Measurements from ENCODE around the gene RHOC. TPM values are rescaled to one million over a fixed set of nuclear protein-coding genes. Genes with fewer than 3 reads are reported as not detected.

Gene RHOC
- total and polyA plus RNA-seq, 2 experiments from 2014 or later, result 257 to 358 TPM

GRCh38 chr1:112720800-112721199, 13.9 kb upstream of the RHOC start:
- H3K4me3 ChIP-seq, result no peak overlapping the region
- H3K36me3 ChIP-seq, result no peaks in the 10 kb centered on the region
- H3K9me3 ChIP-seq (ENCODE audit: low read depth), result no peaks in the 10 kb centered on the region
- no peak for DNase-seq (ENCODE audit: low read depth in 1 of 2, low spot score in 1 of 2)
- TF ChIP-seq, protein P1, sequence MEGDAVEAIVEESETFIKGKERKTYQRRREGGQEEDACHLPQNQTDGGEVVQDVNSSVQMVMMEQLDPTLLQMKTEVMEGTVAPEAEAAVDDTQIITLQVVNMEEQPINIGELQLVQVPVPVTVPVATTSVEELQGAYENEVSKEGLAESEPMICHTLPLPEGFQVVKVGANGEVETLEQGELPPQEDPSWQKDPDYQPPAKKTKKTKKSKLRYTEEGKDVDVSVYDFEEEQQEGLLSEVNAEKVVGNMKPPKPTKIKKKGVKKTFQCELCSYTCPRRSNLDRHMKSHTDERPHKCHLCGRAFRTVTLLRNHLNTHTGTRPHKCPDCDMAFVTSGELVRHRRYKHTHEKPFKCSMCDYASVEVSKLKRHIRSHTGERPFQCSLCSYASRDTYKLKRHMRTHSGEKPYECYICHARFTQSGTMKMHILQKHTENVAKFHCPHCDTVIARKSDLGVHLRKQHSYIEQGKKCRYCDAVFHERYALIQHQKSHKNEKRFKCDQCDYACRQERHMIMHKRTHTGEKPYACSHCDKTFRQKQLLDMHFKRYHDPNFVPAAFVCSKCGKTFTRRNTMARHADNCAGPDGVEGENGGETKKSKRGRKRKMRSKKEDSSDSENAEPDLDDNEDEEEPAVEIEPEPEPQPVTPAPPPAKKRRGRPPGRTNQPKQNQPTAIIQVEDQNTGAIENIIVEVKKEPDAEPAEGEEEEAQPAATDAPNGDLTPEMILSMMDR (IDR thresholded peaks at IDR 0.05; ENCODE audit: low read depth, low read length), result no peak
- H3K27ac ChIP-seq, result no peak overlapping the region
- peaks cover 11% of the 10 kb centered on the region for H3K27me3 ChIP-seq
- H3K4me1 ChIP-seq (ENCODE audit: low read depth), result peaks cover 4% of the 10 kb centered on the region

- no peaks in the 10 kb centered on the region for H3K36me3 ChIP-seq
- TF ChIP-seq, protein P1 (IDR thresholded peaks at IDR 0.05; ENCODE audit: low read depth, low read length), result no peak
- H3K9me3 ChIP-seq (ENCODE audit: low read depth), result no peaks in the 10 kb centered on the region
- H3K4me3 ChIP-seq, result no peak overlapping the region
- peaks cover 4% of the 10 kb centered on the region for H3K4me1 ChIP-seq (ENCODE audit: low read depth)
- no peak for DNase-seq (ENCODE audit: low read depth in 1 of 2, low spot score in 1 of 2)
- peaks cover 11% of the 10 kb centered on the region for H3K27me3 ChIP-seq
- no peak overlapping the region for H3K27ac ChIP-seq
These were observed 12.8 kb upstream of the RHOC start for GRCh38 chr1:112719706-112720105.

DNA sequence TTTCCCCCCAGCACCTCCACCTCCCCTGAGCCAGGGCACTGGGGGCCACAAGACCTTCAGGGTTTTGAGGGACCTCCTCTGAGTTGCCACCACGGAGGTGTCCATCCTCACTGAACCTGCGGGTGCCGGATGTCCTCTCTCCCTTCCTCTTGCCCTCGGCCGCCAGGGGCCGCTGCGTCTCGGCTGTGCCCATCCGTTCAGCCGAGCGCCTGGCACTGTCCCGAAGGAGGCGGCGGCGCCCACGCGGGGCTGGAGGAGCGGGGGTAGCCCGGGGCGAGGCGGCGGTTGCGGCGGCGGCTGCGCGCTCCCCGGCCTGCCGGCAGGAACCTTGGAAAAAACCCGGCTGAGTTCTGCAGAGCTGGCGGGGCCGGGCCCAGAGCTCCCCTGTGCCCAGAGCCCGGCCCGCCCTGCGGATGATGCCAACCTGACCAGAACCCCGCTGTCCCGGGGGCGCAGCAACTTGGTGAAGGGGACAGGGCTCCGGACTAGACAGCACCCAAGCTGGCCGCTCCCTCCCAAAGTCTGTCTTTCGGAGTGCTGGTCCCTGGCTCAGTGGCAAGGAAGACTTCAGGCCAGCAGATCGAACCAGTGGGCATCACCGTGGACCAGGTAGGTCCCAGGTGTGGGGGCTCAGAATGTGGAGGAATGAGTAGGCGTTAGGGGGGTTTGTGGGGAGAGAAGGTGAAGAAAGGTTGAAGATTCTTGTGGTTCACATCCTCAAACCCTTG, 11.9 kb upstream of the RHOC start:
- Histone ChIP-seq H3K27me3 (peaks cover 11% of the 10 kb centered on the region), H3K4me1 (ENCODE audit: low read depth) (peaks cover 4% of the 10 kb centered on the region), H3K9me3 (ENCODE audit: low read depth) (no peaks in the 10 kb centered on the region), H3K4me3 (no peak overlapping the region), H3K27ac (no peak overlapping the region), H3K36me3 (no peaks in the 10 kb centered on the region)
- TF ChIP-seq, protein P1 (IDR thresholded peaks at IDR 0.05; ENCODE audit: low read depth, low read length), result peak; percentile 81
- DNase-seq (ENCODE audit: low read depth in 1 of 2, low spot score in 1 of 2), result peak; percentile 73 to 85

GRCh38 chr1:112717263-112717873, 10.4 kb upstream of the RHOC start:
- no peak for DNase-seq (ENCODE audit: low read depth in 1 of 2, low spot score in 1 of 2)
- H3K4me3 ChIP-seq, result no peak overlapping the region
- H3K4me1 ChIP-seq (ENCODE audit: low read depth), result peaks cover 2% of the 10 kb centered on the region
- H3K36me3 ChIP-seq, result no peaks in the 10 kb centered on the region
- no peak overlapping the region for H3K27ac ChIP-seq
- TF ChIP-seq, protein P1 (IDR thresholded peaks at IDR 0.05; ENCODE audit: low read depth, low read length), result no peak
- peaks cover 11% of the 10 kb centered on the region for H3K27me3 ChIP-seq
- H3K9me3 ChIP-seq (ENCODE audit: low read depth), result no peaks in the 10 kb centered on the region

GRCh38 chr1:112716133-112716720, 9.3 kb upstream of the RHOC start:
- no peaks in the 10 kb centered on the region for H3K4me1 ChIP-seq (ENCODE audit: low read depth)
- H3K4me3 ChIP-seq, result peak overlapping the region; percentile 44
- TF ChIP-seq, protein P1 (IDR thresholded peaks at IDR 0.05; ENCODE audit: low read depth, low read length), result peak; percentile 93
- peak; percentile 93 to 95 for DNase-seq (ENCODE audit: low read depth in 1 of 2, low spot score in 1 of 2)
- H3K36me3 ChIP-seq, result no peaks in the 10 kb centered on the region
- no peaks in the 10 kb centered on the region for H3K9me3 ChIP-seq (ENCODE audit: low read depth)
- H3K27me3 ChIP-seq, result peaks cover 11% of the 10 kb centered on the region
- H3K27ac ChIP-seq, result no peak overlapping the region

All from cardiac muscle cell (in vitro differentiated cells and primary cell).